HepG2 (cell line): ENCODE measurements around the gene FNBP1L.

ENCODE experiments used
- SNAI1 ChIP-seq: sonication (generic); formaldehyde crosslinking; IDR thresholded peaks from 2 replicates; pipeline ENCODE4 v1.5.0; 2020; ENCODE audit warnings: mild to moderate bottlenecking, missing genetic modification reagents, borderline replicate concordance
- TEAD3 ChIP-seq: optimal IDR thresholded peaks from 2 replicates; pipeline ENCODE3; 2016; ENCODE audit warnings: borderline replicate concordance
- XBP1 ChIP-seq: sonication (generic); formaldehyde crosslinking; IDR thresholded peaks from 2 replicates; pipeline ENCODE4 v1.5.0; 2020; ENCODE audit warnings: missing genetic modification reagents
- TF ChIP-seq, protein P1 (sequence below): sonication (generic); formaldehyde crosslinking; conservative IDR thresholded peaks from 2 replicates; pipeline ENCODE4 v1.4.0; 2020; ENCODE audit warnings: missing genetic modification reagents
- TF ChIP-seq, protein P2 (sequence below): sonication (generic); formaldehyde crosslinking; IDR thresholded peaks from 2 replicates; pipeline ENCODE4 v1.8.1; 2023; ENCODE audit warnings: missing genetic modification reagents, inconsistent platforms, borderline replicate concordance
- TF ChIP-seq, protein P3 (sequence below): sonication (generic); formaldehyde crosslinking; IDR thresholded peaks from 2 replicates; pipeline ENCODE4 v1.4.0; 2020; ENCODE audit warnings: missing genetic modification reagents, borderline replicate concordance

DNA sequence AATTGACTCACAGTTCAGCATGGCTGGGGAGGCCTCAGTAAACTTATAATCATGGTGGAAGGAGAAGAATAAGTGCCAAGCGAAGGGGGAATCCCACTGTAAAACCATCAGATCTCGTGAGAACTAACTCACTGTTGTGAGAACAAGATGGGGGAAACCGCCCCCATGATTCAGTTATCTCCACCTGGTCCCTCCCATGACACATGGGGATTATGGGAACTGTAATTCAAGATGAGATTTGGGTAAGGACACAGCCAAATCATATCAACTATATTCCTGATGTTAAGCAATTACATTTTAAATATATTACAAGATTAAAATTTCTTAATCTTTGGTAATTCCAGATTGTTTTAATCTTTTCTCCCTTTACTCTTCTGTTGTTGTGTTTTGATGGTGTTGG lies 55.2 kb downstream of the FNBP1L start:
- TF ChIP-seq XBP1 (CRISPR knock-in tag) (no peak), TEAD3 (CRISPR knock-in tag) (no peak), SNAI1 (CRISPR knock-in tag) (no peak)
- TF ChIP-seq, protein P1, sequence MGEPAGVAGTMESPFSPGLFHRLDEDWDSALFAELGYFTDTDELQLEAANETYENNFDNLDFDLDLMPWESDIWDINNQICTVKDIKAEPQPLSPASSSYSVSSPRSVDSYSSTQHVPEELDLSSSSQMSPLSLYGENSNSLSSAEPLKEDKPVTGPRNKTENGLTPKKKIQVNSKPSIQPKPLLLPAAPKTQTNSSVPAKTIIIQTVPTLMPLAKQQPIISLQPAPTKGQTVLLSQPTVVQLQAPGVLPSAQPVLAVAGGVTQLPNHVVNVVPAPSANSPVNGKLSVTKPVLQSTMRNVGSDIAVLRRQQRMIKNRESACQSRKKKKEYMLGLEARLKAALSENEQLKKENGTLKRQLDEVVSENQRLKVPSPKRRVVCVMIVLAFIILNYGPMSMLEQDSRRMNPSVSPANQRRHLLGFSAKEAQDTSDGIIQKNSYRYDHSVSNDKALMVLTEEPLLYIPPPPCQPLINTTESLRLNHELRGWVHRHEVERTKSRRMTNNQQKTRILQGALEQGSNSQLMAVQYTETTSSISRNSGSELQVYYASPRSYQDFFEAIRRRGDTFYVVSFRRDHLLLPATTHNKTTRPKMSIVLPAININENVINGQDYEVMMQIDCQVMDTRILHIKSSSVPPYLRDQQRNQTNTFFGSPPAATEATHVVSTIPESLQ, result no peak
- TF ChIP-seq, protein P2, sequence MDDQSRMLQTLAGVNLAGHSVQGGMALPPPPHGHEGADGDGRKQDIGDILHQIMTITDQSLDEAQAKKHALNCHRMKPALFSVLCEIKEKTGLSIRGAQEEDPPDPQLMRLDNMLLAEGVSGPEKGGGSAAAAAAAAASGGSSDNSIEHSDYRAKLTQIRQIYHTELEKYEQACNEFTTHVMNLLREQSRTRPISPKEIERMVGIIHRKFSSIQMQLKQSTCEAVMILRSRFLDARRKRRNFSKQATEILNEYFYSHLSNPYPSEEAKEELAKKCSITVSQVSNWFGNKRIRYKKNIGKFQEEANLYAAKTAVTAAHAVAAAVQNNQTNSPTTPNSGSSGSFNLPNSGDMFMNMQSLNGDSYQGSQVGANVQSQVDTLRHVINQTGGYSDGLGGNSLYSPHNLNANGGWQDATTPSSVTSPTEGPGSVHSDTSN (CRISPR knock-in tag), result no peak
- TF ChIP-seq, protein P3, sequence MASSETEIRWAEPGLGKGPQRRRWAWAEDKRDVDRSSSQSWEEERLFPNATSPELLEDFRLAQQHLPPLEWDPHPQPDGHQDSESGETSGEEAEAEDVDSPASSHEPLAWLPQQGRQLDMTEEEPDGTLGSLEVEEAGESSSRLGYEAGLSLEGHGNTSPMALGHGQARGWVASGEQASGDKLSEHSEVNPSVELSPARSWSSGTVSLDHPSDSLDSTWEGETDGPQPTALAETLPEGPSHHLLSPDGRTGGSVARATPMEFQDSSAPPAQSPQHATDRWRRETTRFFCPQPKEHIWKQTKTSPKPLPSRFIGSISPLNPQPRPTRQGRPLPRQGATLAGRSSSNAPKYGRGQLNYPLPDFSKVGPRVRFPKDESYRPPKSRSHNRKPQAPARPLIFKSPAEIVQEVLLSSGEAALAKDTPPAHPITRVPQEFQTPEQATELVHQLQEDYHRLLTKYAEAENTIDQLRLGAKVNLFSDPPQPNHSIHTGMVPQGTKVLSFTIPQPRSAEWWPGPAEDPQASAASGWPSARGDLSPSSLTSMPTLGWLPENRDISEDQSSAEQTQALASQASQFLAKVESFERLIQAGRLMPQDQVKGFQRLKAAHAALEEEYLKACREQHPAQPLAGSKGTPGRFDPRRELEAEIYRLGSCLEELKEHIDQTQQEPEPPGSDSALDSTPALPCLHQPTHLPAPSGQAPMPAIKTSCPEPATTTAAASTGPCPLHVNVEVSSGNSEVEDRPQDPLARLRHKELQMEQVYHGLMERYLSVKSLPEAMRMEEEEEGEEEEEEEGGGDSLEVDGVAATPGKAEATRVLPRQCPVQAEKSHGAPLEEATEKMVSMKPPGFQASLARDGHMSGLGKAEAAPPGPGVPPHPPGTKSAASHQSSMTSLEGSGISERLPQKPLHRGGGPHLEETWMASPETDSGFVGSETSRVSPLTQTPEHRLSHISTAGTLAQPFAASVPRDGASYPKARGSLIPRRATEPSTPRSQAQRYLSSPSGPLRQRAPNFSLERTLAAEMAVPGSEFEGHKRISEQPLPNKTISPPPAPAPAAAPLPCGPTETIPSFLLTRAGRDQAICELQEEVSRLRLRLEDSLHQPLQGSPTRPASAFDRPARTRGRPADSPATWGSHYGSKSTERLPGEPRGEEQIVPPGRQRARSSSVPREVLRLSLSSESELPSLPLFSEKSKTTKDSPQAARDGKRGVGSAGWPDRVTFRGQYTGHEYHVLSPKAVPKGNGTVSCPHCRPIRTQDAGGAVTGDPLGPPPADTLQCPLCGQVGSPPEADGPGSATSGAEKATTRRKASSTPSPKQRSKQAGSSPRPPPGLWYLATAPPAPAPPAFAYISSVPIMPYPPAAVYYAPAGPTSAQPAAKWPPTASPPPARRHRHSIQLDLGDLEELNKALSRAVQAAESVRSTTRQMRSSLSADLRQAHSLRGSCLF (CRISPR knock-in tag), result no peak
